D721Med (cell line): Measurements from ENCODE around the gene NEO1.

Source experiments
- DNase-seq: peaks from one replicate; pipeline ENCODE4 v3.0.0; 2011; ENCODE audit warnings: low spot score; ENCODE audit not compliant: insufficient read length
- FAIRE-seq: peaks from 2 replicates; lab custom pipeline; 2011; peaks lifted over from hg19 to GRCh38; lab: Jason Lieb, UNC
- CTCF ChIP-seq: IDR thresholded peaks from 2 replicates; pipeline ENCODE4 v1.5.1; 2012; ENCODE audit warnings: mild to moderate bottlenecking, control low read depth; ENCODE audit not compliant: insufficient read depth; ENCODE audit errors: missing control alignments

NEO1 gene

GRCh38 chr15:73247331-73247730, 195.1 kb downstream of the NEO1 start:
- FAIRE-seq (no peak), DNase-seq (no peak)
- TF ChIP-seq CTCF = no peak

GRCh38 chr15:73249499-73249898, 197.2 kb downstream of the NEO1 start:
- no peak for TF ChIP-seq CTCF
- FAIRE-seq (no peak), DNase-seq (no peak)

- FAIRE-seq (no peak), DNase-seq (no peak)
- TF ChIP-seq CTCF = no peak
These were observed 202.3 kb downstream of the NEO1 start for GRCh38 chr15:73254598-73254997.

- no peak for TF ChIP-seq CTCF
- FAIRE-seq (no peak), DNase-seq (no peak)
These were observed 206.2 kb downstream of the NEO1 start for GRCh38 chr15:73258271-73259108.

- DNase-seq (no peak), FAIRE-seq (no peak)
- no peak for TF ChIP-seq CTCF
These were observed 212.6 kb downstream of the NEO1 start for GRCh38 chr15:73264881-73265280.

GRCh38 chr15:73265536-73266153, 213.4 kb downstream of the NEO1 start:
- DNase-seq (no peak), FAIRE-seq (no peak)

More at GRCh38 chr15:73265536-73266153, 213.4 kb downstream of the NEO1 start:
- peak; percentile 72 for TF ChIP-seq CTCF
